GM23338 (cell line): Measurements from ENCODE around the gene PARD6B. TPM values are rescaled to one million over a fixed set of nuclear protein-coding genes. Genes with fewer than 3 reads are reported as not detected.

ENCODE experiments used
- ATAC-seq: fragments of 200-7000 bp; cut with Tn5 transposase; 3 replicates; pipeline ENCODE4 v1.9.1; 2020
- DNase-seq: peaks from one replicate; pipeline ENCODE4 v3.0.0-alpha.2; 2015; ENCODE audit warnings: low spot score
- H2AFZ ChIP-seq: fragments of 200-600 bp; sonication (generic); 2 replicates; pipeline ENCODE4 v1.8.0; 2016; ENCODE audit warnings: antibody characterized with exemption, mild to moderate bottlenecking, moderate library complexity
- H3F3A ChIP-seq: fragments of 200-600 bp; sonication (generic); replicated peaks from 2 replicates; pipeline ENCODE4 v1.8.0; 2017; ENCODE audit warnings: antibody characterized with exemption, mixed run types, low read depth
- H3K27ac ChIP-seq: fragments of 200-600 bp; sonication (generic); 2 replicates; pipeline ENCODE4 v1.6.1; 2016; ENCODE audit warnings: low read depth
- H3K27me3 ChIP-seq: fragments of 200-600 bp; sonication (generic); 2 replicates; pipeline ENCODE4 v1.8.0; 2016; ENCODE audit warnings: mild to moderate bottlenecking, mixed run types, moderate library complexity; ENCODE audit not compliant: insufficient read depth
- H3K36me3 ChIP-seq: fragments of 200-600 bp; sonication (generic); 2 replicates; pipeline ENCODE4 v1.8.0; 2016; ENCODE audit warnings: mild to moderate bottlenecking; ENCODE audit not compliant: insufficient read depth
- H3K4me1 ChIP-seq: fragments of 200-600 bp; sonication (generic); 2 replicates; pipeline ENCODE4 v1.8.0; 2016; ENCODE audit warnings: mild to moderate bottlenecking, moderate library complexity; ENCODE audit not compliant: insufficient read depth
- H3K4me2 ChIP-seq: fragments of 200-600 bp; sonication (generic); 2 replicates; pipeline ENCODE4 v1.7.1; 2017; ENCODE audit warnings: mixed run types
- H3K4me3 ChIP-seq: fragments of 200-600 bp; sonication (generic); 2 replicates; pipeline ENCODE4 v1.6.1; 2016; ENCODE audit warnings: mixed run types
- H3K79me2 ChIP-seq: fragments of 200-600 bp; sonication (generic); replicated peaks from 2 replicates; pipeline ENCODE4 v1.8.0; 2017; ENCODE audit warnings: mild to moderate bottlenecking; ENCODE audit not compliant: insufficient read depth
- H3K9me2 ChIP-seq: fragments of 200-600 bp; sonication (generic); 2 replicates; pipeline ENCODE4 v1.8.0; 2017; ENCODE audit not compliant: insufficient read depth
- H4K20me1 ChIP-seq: fragments of 200-600 bp; sonication (generic); replicated peaks from 2 replicates; pipeline ENCODE4 v1.8.0; 2017; ENCODE audit warnings: mild to moderate bottlenecking; ENCODE audit not compliant: insufficient read depth
- H3K27ac Mint-ChIP-seq: 2 replicates; pipeline ENCODE4 v1.8.0; 2020; ENCODE audit warnings: inconsistent platforms, mild to moderate bottlenecking, moderate library complexity, mixed read lengths
- H3K27me3 Mint-ChIP-seq: 3 replicates; pipeline ENCODE4 v1.8.0; 2022; ENCODE audit warnings: low read depth, mild to moderate bottlenecking, moderate library complexity, mixed read lengths, inconsistent platforms; ENCODE audit not compliant: insufficient read depth, poor library complexity
- H3K36me3 Mint-ChIP-seq: 3 replicates; pipeline ENCODE4 v1.8.0; 2021; ENCODE audit warnings: low read depth, mild to moderate bottlenecking, inconsistent platforms, moderate library complexity, mixed read lengths
- H3K4me1 Mint-ChIP-seq: 3 replicates; pipeline ENCODE4 v1.8.0; 2020; ENCODE audit warnings: mild to moderate bottlenecking, inconsistent platforms, mixed read lengths
- H3K4me3 Mint-ChIP-seq: 3 replicates; pipeline ENCODE4 v1.8.0; 2021; ENCODE audit warnings: moderate library complexity, mild to moderate bottlenecking, inconsistent platforms, mixed read lengths
- H3K9me3 Mint-ChIP-seq: 3 replicates; pipeline ENCODE4 v1.8.0; 2020; ENCODE audit warnings: moderate library complexity, mild to moderate bottlenecking, inconsistent platforms, mixed read lengths
- STAT1 ChIP-seq: IDR thresholded peaks from one replicate; pipeline ENCODE4 v1.6.1; 2016; ENCODE audit warnings: antibody characterized with exemption; ENCODE audit not compliant: unreplicated experiment
- ZNF331 ChIP-seq: fragments of 250-450 bp; sonication (Bioruptor Pico); IDR thresholded peaks from 2 replicates; pipeline ENCODE4 v1.5.0; 2020; ENCODE audit warnings: low read depth, mild to moderate bottlenecking, moderate library complexity
- ZNF462 ChIP-seq: fragments of 250-450 bp; sonication (Bioruptor Pico); IDR thresholded peaks from 2 replicates; pipeline ENCODE4 v1.5.0; 2020; ENCODE audit warnings: mild to moderate bottlenecking, moderate library complexity
- polyA plus RNA-seq: library from polyadenylated mRNA; unstranded; fragments of >200 nt; fragmentation: Nextera tagmentation; extraction: Ambion mirVana; gene quantifications from 2 replicates; pipeline ENCODE4 v1.2.1, GENCODE V29; 2016
- total RNA-seq: library from RNA; depleted of rRNA; stranded (reverse); fragments of >200 nt; shearing (Covaris generic); gene quantifications from 2 replicates; pipeline ENCODE4 v1.2.3, GENCODE V29; 2014

Gene PARD6B
- total and polyA plus RNA-seq, 2 experiments from 2014 or later: 23.5 to 29.2 TPM

- TF ChIP-seq ZNF462 (no peak), STAT1 (no peak)
Observed at GRCh38 chr20:50734730-50735679, 3.6 kb downstream of the PARD6B start (continued).

GRCh38 chr20:50735813-50736212, 4.4 kb downstream of the PARD6B start:
- peaks cover 3% of the 10 kb centered on the region for H3K36me3 ChIP-seq
- H3F3A ChIP-seq: no peaks in the 10 kb centered on the region
- peaks cover 91% of the 10 kb centered on the region for H3K79me2 ChIP-seq
- Mint-ChIP-seq H3K36me3 (peaks cover 20% of the 10 kb centered on the region), H3K4me1 (peaks cover 37% of the 10 kb centered on the region), H3K27me3 (peaks cover 6% of the 10 kb centered on the region), H3K9me3 (no peaks in the 10 kb centered on the region), H3K4me3 (no peak overlapping the region), H3K27ac (peak overlapping the region; percentile 51; the same call in 1 of the 2 replicates)
- ATAC-seq (no peak), DNase-seq (no peak)
- no peaks in the 10 kb centered on the region for H3K27me3 ChIP-seq
- TF ChIP-seq ZNF331 (CRISPR knock-in tag): no peak
- H4K20me1 ChIP-seq: peaks cover 10% of the 10 kb centered on the region
- H3K4me3 ChIP-seq: no peak overlapping the region
- no peak overlapping the region for H3K4me2 ChIP-seq
- peaks cover 30% of the 10 kb centered on the region for H3K4me1 ChIP-seq
- H3K27ac ChIP-seq: peak overlapping the region; percentile 30; the same call in 1 of the 2 replicates
- no peak overlapping the region for H2AFZ ChIP-seq
- no peaks in the 10 kb centered on the region for H3K9me2 ChIP-seq
